8988T (cell line): ENCODE results near the gene RNF213.
"Not testable (repeated sequence)": the region's sequence is repeated elsewhere in the genome, so short reads cannot be mapped to it uniquely, and the experiment has no call there.

Experiments used
- DNase-seq: peaks from one replicate; pipeline ENCODE4 v3.0.0; 2011

Gene RNF213

GRCh38 chr17:80253631-80254395 lies 6.8 kb upstream of the RNF213 start:
- DNase-seq = no peak

GRCh38 chr17:80254396-80255251 lies 6.0 kb upstream of the RNF213 start:
- DNase-seq = peak; percentile 61

- DNase-seq = no peak
Measured at GRCh38 chr17:80256034-80256350, 4.7 kb upstream of the RNF213 start.

- DNase-seq = no peak
Measured at GRCh38 chr17:80257716-80258213, 2.9 kb upstream of the RNF213 start.

- not testable (repeated sequence) for DNase-seq
Measured at GRCh38 chr17:80258296-80258695, 2.4 kb upstream of the RNF213 start.

GRCh38 chr17:80259457-80260068 lies 1.1 kb upstream of the RNF213 start:
- no peak for DNase-seq

GRCh38 chr17:80260069-80260535 lies 550 bp upstream of the RNF213 start:
- DNase-seq = peak; percentile 93

- DNase-seq = no peak
Measured at GRCh38 chr17:80261159-80261894, 675 bp downstream of the RNF213 start.

GRCh38 chr17:80261895-80262279 lies 1.2 kb downstream of the RNF213 start:
- no peak for DNase-seq

GRCh38 chr17:80262291-80262690 lies 1.6 kb downstream of the RNF213 start:
- no peak for DNase-seq

- no peak for DNase-seq
Measured at GRCh38 chr17:80262775-80263244, 2.2 kb downstream of the RNF213 start.

GRCh38 chr17:80263253-80264204 lies 2.9 kb downstream of the RNF213 start:
- no peak for DNase-seq

- DNase-seq = no peak
Measured at GRCh38 chr17:80264205-80265075, 3.8 kb downstream of the RNF213 start.

- DNase-seq = no peak
Measured at GRCh38 chr17:80265205-80266068, 4.8 kb downstream of the RNF213 start.

- no peak for DNase-seq
Measured at GRCh38 chr17:80267391-80267790, 6.7 kb downstream of the RNF213 start.

- no peak for DNase-seq
Measured at GRCh38 chr17:80268427-80268826, 7.8 kb downstream of the RNF213 start.

GRCh38 chr17:80269405-80269807 lies 8.8 kb downstream of the RNF213 start:
- no peak for DNase-seq

GRCh38 chr17:80270104-80270503 lies 9.5 kb downstream of the RNF213 start:
- DNase-seq = no peak

GRCh38 chr17:80270836-80271235 lies 10.2 kb downstream of the RNF213 start:
- peak; percentile 53 for DNase-seq
